ENCODE measurements around the gene ARID3A.

Gene ARID3A

GRCh38 chr19:913080-913748 is 12.6 kb upstream of the ARID3A start, which contains the start of gene R3HDM4:
Gene R3HDM4 (minus strand): TSS chr19:913219. CDS start chr19:913157, 62 bp downstream.
- Histone ChIP-seq H3K9me3 (ENCODE audit: control insufficient read depth, insufficient read depth, low read length) (no peaks in the 10 kb centered on the region), H3K4me1 (ENCODE audit: insufficient read depth, low read length) (peaks cover 5% of the 10 kb centered on the region; the same call in 1 of the 2 replicates), H3K36me3 (ENCODE audit: insufficient read depth, low read length) (no peaks in the 10 kb centered on the region), H3K9ac (ENCODE audit: low read depth, low read length) (peak within 1 kb of the TSS; percentile 72; the same call in 1 of the 2 replicates)

DNA sequence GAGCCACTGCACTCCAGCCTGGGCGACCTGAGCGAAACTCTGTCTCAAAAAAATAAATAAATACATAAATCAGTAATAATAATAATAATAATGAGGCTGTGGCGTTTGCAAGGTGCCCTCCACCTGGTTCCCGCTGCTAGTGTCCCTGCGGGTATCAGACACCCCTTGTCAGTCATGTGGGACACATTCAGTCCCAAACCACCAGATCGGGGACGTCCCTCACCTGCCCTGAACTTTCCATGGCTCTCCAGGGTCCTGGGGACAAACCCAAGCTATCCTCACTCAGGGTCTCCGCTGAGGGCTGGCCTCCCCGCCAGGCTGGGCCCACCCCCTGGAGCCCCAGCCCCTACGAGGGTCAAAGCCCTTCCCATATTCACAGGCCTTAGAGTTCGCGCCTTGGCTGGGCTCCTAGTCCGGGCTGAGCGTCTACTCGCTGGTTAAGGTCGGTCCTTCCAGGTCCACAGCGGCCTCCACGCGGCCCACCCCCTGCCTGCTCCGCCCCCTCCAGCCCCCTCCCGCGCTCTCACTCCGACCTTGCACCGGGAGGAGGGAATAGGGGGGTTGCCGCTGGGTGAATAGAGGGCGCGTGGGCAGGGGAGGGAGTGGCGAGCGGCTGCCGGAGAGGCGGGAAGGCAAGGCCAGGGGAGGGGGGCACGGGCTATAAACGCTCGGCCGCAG is 9.1 kb upstream of the ARID3A start:
- H3K9me3 ChIP-seq (ENCODE audit: control insufficient read depth, insufficient read depth, low read length): no peaks in the 10 kb centered on the region
- no peaks in the 10 kb centered on the region for H3K36me3 ChIP-seq (ENCODE audit: insufficient read depth, low read length)
- H3K9ac ChIP-seq (ENCODE audit: low read depth, low read length): peak overlapping the region; percentile 68; the same call in 1 of the 2 replicates
- no peaks in the 10 kb centered on the region for H3K4me1 ChIP-seq (ENCODE audit: insufficient read depth, low read length)

DNA sequence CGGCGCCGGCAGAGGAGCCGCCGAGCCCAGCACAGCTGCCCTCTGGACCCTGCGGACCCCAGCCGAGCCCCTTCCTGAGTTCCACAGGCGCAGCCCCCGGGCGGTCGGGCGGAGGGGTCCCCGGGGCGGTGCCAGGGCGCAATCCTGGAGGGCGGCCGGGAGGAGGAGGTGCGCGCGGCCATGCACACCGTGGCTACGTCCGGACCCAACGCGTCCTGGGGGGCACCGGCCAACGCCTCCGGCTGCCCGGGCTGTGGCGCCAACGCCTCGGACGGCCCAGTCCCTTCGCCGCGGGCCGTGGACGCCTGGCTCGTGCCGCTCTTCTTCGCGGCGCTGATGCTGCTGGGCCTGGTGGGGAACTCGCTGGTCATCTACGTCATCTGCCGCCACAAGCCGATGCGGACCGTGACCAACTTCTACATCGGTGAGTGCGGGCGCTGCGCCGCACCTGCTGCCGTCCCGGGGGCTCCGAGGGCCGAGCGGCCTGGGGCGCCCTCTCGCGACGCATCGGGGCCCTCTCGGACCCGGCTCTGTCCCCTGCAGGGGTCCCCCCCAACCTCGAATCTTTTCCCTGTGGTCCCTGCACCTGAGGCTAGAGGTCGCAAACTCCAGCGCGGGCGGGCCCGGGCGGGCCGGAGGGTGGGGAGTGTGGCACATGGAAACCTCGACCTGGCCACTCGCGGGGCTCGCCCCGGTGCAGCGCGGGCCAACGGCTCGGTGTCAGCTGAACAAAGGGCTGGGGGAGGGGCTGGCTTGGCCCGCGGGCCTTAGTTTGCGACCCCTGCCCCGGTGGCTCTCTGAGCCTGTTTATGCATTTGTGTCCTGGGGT is 8.3 kb upstream of the ARID3A start, which contains the start of gene KISS1R:
TSS of gene KISS1R (plus strand) at position 11 of the 829 bp plus-strand sequence. CDS start at position 181, 170 bp downstream.
- Histone ChIP-seq H3K9me3 (ENCODE audit: control insufficient read depth, insufficient read depth, low read length) (no peaks in the 10 kb centered on the region), H3K9ac (ENCODE audit: low read depth, low read length) (peak within 1 kb of the TSS; percentile 68), H3K4me1 (ENCODE audit: insufficient read depth, low read length) (no peaks in the 10 kb centered on the region), H3K36me3 (ENCODE audit: insufficient read depth, low read length) (no peaks in the 10 kb centered on the region)

DNA sequence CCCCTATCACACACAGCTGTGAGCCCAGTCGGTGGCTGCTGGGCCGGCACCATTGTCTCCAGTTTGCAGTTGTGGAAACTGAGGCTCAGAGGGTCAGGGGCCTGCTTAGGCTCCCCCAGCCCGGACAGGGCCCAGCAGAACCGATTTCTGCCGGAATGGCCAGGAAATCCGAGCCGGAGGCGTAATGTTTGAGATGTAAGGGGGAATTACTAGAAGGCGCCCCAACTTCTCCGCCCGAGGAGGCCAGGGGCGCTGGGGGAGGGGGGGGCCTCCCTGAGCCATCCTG is 7.7 kb upstream of the ARID3A start:
- Histone ChIP-seq H3K9ac (ENCODE audit: low read depth, low read length) (peak overlapping the region; percentile 68; the same call in 1 of the 2 replicates), H3K4me1 (ENCODE audit: insufficient read depth, low read length) (no peaks in the 10 kb centered on the region), H3K9me3 (ENCODE audit: control insufficient read depth, insufficient read depth, low read length) (no peaks in the 10 kb centered on the region), H3K36me3 (ENCODE audit: insufficient read depth, low read length) (no peaks in the 10 kb centered on the region)

- Histone ChIP-seq H3K36me3 (ENCODE audit: insufficient read depth, low read length) (no peaks in the 10 kb centered on the region), H3K9me3 (ENCODE audit: control insufficient read depth, insufficient read depth, low read length) (no peaks in the 10 kb centered on the region), H3K4me1 (ENCODE audit: insufficient read depth, low read length) (no peaks in the 10 kb centered on the region), H3K9ac (ENCODE audit: low read depth, low read length) (no peak overlapping the region; the same call in 1 of the 2 replicates)
These were observed 7.2 kb upstream of the ARID3A start for GRCh38 chr19:918481-919198.

DNA sequence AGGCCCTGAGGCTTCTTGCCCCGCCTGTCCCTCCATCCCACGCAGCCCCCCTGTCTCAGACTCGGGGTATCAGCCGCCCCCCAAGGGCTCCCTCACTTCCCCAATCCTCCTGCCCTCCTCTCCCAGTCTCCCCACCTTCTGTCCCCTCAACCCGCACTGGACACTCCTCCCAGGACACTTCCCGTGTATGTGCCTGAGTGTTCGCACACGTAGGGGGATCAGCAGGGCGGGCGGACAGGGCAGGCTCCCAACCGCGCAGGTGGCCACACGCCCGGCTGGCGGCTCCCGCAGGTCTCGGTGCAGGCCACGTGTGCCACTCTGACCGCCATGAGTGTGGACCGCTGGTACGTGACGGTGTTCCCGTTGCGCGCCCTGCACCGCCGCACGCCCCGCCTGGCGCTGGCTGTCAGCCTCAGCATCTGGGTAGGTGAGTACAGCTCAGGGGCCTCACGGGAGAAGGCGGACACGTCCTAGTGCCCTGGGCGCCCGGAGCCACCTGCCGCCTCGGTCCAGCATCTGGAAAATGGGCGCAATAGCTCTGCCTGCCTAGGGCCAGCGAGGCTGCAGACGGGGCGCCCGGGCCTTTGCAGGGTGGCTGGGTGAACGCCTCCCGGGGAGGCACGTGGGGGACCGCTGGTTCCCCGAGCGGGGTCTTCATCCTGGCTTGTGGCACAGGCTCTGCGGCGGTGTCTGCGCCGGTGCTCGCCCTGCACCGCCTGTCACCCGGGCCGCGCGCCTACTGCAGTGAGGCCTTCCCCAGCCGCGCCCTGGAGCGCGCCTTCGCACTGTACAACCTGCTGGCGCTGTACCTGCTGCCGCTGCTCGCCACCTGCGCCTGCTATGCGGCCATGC is 6.4 kb upstream of the ARID3A start:
- Histone ChIP-seq H3K4me1 (ENCODE audit: insufficient read depth, low read length) (no peaks in the 10 kb centered on the region), H3K9me3 (ENCODE audit: control insufficient read depth, insufficient read depth, low read length) (no peaks in the 10 kb centered on the region), H3K9ac (ENCODE audit: low read depth, low read length) (peak overlapping the region; percentile 34; the same call in 1 of the 2 replicates), H3K36me3 (ENCODE audit: insufficient read depth, low read length) (no peaks in the 10 kb centered on the region)

DNA sequence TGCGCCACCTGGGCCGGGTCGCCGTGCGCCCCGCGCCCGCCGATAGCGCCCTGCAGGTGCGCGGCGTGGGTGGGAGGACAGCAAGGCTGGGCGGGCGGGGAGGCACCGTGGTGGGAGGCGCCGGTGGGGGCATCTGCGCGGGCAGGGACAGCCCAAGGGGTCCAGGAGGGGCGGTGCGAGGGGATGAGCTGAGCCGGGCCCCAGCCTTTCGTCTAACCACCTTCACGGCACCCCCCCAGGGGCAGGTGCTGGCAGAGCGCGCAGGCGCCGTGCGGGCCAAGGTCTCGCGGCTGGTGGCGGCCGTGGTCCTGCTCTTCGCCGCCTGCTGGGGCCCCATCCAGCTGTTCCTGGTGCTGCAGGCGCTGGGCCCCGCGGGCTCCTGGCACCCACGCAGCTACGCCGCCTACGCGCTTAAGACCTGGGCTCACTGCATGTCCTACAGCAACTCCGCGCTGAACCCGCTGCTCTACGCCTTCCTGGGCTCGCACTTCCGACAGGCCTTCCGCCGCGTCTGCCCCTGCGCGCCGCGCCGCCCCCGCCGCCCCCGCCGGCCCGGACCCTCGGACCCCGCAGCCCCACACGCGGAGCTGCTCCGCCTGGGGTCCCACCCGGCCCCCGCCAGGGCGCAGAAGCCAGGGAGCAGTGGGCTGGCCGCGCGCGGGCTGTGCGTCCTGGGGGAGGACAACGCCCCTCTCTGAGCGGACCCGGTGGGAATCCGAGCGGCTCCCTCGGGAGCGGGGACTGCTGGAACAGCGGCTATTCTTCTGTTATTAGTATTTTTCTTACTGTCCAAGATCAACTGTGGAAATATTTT is 5.6 kb upstream of the ARID3A start:
- H3K9ac ChIP-seq (ENCODE audit: low read depth, low read length): peak overlapping the region; percentile 34; the same call in 1 of the 2 replicates
- H3K36me3 ChIP-seq (ENCODE audit: insufficient read depth, low read length): no peaks in the 10 kb centered on the region
- no peaks in the 10 kb centered on the region for H3K9me3 ChIP-seq (ENCODE audit: control insufficient read depth, insufficient read depth, low read length)
- H3K4me1 ChIP-seq (ENCODE audit: insufficient read depth, low read length): no peaks in the 10 kb centered on the region

GRCh38 chr19:924553-925086 is 1.2 kb upstream of the ARID3A start:
- peak overlapping the region; percentile 97 for H3K9ac ChIP-seq (ENCODE audit: low read depth, low read length)
- H3K4me1 ChIP-seq (ENCODE audit: insufficient read depth, low read length): peaks cover 3% of the 10 kb centered on the region; the same call in 1 of the 2 replicates
- no peaks in the 10 kb centered on the region for H3K36me3 ChIP-seq (ENCODE audit: insufficient read depth, low read length)
- H3K9me3 ChIP-seq (ENCODE audit: control insufficient read depth, insufficient read depth, low read length): no peaks in the 10 kb centered on the region

DNA sequence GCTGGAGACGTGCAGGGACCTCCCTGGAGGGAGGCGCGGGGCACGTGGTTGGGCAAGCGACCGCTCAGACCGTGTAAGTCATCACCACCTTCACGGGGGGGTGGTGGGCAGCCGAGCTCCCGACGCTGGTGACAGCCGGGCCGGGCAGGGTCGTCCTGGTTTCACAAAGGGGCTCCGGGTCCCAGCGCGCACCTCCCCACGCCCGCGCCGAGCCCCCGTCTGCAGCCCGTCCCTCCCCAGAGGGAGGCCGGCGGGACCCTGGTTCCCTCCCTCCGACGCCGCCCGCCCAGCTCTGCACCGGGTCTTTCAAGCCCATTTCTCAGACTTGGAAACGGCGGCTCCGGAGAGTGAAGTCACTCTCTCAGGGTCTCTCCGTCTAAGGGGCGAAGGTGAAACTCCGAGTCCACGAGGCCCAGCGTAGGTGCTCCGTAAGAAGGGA is 729 bp upstream of the ARID3A start:
- peak overlapping the region; percentile 97 for H3K9ac ChIP-seq (ENCODE audit: low read depth, low read length)
- H3K36me3 ChIP-seq (ENCODE audit: insufficient read depth, low read length): no peaks in the 10 kb centered on the region
- H3K9me3 ChIP-seq (ENCODE audit: control insufficient read depth, insufficient read depth, low read length): no peaks in the 10 kb centered on the region
- H3K4me1 ChIP-seq (ENCODE audit: insufficient read depth, low read length): peaks cover 3% of the 10 kb centered on the region; the same call in 1 of the 2 replicates

DNA sequence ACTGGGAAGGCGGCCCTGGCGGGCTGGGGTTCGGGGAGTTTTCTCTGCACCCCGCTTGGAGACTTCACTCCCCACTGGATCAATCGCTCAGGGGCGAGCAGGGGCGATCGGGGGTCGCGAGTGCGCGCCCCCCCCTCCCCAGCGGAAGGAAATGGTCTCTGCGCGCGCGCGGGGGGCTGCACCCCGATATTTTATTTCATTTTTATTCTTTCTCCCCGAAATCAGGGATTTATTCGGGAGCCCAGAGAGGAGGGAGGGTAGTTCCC is 421 bp downstream of the ARID3A start:
- Histone ChIP-seq H3K9ac (ENCODE audit: low read depth, low read length) (peak overlapping the region; percentile 97), H3K36me3 (ENCODE audit: insufficient read depth, low read length) (no peaks in the 10 kb centered on the region), H3K4me1 (ENCODE audit: insufficient read depth, low read length) (peaks cover 3% of the 10 kb centered on the region; the same call in 1 of the 2 replicates), H3K9me3 (ENCODE audit: control insufficient read depth, insufficient read depth, low read length) (no peaks in the 10 kb centered on the region)

DNA sequence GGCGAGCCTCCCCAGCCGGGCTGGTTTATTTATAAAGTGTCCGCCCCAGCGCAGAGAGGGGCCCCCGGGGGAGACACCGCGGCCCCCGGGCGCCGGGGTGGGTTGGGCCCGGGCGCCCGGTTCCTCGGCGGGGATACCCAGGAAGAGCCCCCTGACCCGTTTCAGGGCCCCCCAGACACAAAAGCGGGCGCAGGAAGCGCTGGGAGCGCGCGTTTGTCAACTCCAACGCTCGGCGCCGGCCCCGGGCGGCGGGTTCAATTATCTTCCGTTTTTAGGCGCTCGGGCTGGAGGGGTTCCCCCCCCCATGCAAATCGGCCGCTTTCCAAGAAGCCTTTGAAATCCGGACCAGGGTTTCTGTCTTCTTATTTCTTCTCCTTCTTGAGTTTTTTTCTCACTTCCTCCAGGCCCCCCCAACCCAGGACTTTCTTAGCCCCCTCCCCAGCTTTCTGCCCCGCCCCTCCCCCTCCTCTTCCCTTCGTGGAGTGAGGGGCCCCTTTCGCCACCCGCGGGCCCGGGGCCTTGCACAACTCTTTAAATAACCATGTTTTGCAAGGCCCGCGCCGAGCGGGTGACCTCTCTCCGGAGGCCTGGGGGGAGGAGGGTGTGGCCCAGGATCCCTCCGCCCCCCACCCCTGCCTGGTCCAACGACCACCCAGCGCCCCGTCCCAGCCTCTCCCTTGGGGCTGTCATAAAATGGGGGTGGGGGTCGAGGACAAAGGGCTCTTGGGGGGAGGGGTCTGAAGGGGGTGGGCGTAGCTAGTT is 935 bp downstream of the ARID3A start:
- Histone ChIP-seq H3K9me3 (ENCODE audit: control insufficient read depth, insufficient read depth, low read length) (no peaks in the 10 kb centered on the region), H3K9ac (ENCODE audit: low read depth, low read length) (peak overlapping the region; percentile 97), H3K36me3 (ENCODE audit: insufficient read depth, low read length) (no peaks in the 10 kb centered on the region), H3K4me1 (ENCODE audit: insufficient read depth, low read length) (peaks cover 3% of the 10 kb centered on the region; the same call in 1 of the 2 replicates)

GRCh38 chr19:927351-927779 is 1.5 kb downstream of the ARID3A start:
- H3K9me3 ChIP-seq (ENCODE audit: control insufficient read depth, insufficient read depth, low read length): no peaks in the 10 kb centered on the region
- no peaks in the 10 kb centered on the region for H3K36me3 ChIP-seq (ENCODE audit: insufficient read depth, low read length)
- H3K4me1 ChIP-seq (ENCODE audit: insufficient read depth, low read length): peaks cover 5% of the 10 kb centered on the region; the same call in 1 of the 2 replicates
- H3K9ac ChIP-seq (ENCODE audit: low read depth, low read length): peak overlapping the region; percentile 37
